GM23338 (cell line): ENCODE results near the gene CDKN3. TPM values are rescaled to one million over a fixed set of nuclear protein-coding genes. Genes with fewer than 3 reads are reported as not detected.

Experiments used
- ATAC-seq: fragments of 200-7000 bp; cut with Tn5 transposase; 3 replicates; pipeline ENCODE4 v1.9.1; 2020
- DNase-seq: peaks from one replicate; pipeline ENCODE4 v3.0.0-alpha.2; 2015; ENCODE audit warnings: low spot score
- H2AFZ ChIP-seq: fragments of 200-600 bp; sonication (generic); 2 replicates; pipeline ENCODE4 v1.8.0; 2016; ENCODE audit warnings: antibody characterized with exemption, mild to moderate bottlenecking, moderate library complexity
- H3F3A ChIP-seq: fragments of 200-600 bp; sonication (generic); replicated peaks from 2 replicates; pipeline ENCODE4 v1.8.0; 2017; ENCODE audit warnings: antibody characterized with exemption, mixed run types, low read depth
- H3K27ac ChIP-seq: fragments of 200-600 bp; sonication (generic); 2 replicates; pipeline ENCODE4 v1.6.1; 2016; ENCODE audit warnings: low read depth
- H3K27me3 ChIP-seq: fragments of 200-600 bp; sonication (generic); 2 replicates; pipeline ENCODE4 v1.8.0; 2016; ENCODE audit warnings: mild to moderate bottlenecking, mixed run types, moderate library complexity; ENCODE audit not compliant: insufficient read depth
- H3K36me3 ChIP-seq: fragments of 200-600 bp; sonication (generic); 2 replicates; pipeline ENCODE4 v1.8.0; 2016; ENCODE audit warnings: mild to moderate bottlenecking; ENCODE audit not compliant: insufficient read depth
- H3K4me1 ChIP-seq: fragments of 200-600 bp; sonication (generic); 2 replicates; pipeline ENCODE4 v1.8.0; 2016; ENCODE audit warnings: mild to moderate bottlenecking, moderate library complexity; ENCODE audit not compliant: insufficient read depth
- H3K4me2 ChIP-seq: fragments of 200-600 bp; sonication (generic); 2 replicates; pipeline ENCODE4 v1.7.1; 2017; ENCODE audit warnings: mixed run types
- H3K4me3 ChIP-seq: fragments of 200-600 bp; sonication (generic); 2 replicates; pipeline ENCODE4 v1.6.1; 2016; ENCODE audit warnings: mixed run types
- H3K79me2 ChIP-seq: fragments of 200-600 bp; sonication (generic); replicated peaks from 2 replicates; pipeline ENCODE4 v1.8.0; 2017; ENCODE audit warnings: mild to moderate bottlenecking; ENCODE audit not compliant: insufficient read depth
- H3K9me2 ChIP-seq: fragments of 200-600 bp; sonication (generic); 2 replicates; pipeline ENCODE4 v1.8.0; 2017; ENCODE audit not compliant: insufficient read depth
- H4K20me1 ChIP-seq: fragments of 200-600 bp; sonication (generic); replicated peaks from 2 replicates; pipeline ENCODE4 v1.8.0; 2017; ENCODE audit warnings: mild to moderate bottlenecking; ENCODE audit not compliant: insufficient read depth
- H3K27ac Mint-ChIP-seq: 2 replicates; pipeline ENCODE4 v1.8.0; 2020; ENCODE audit warnings: inconsistent platforms, mild to moderate bottlenecking, moderate library complexity, mixed read lengths
- H3K27me3 Mint-ChIP-seq: 3 replicates; pipeline ENCODE4 v1.8.0; 2022; ENCODE audit warnings: low read depth, mild to moderate bottlenecking, moderate library complexity, mixed read lengths, inconsistent platforms; ENCODE audit not compliant: insufficient read depth, poor library complexity
- H3K36me3 Mint-ChIP-seq: 3 replicates; pipeline ENCODE4 v1.8.0; 2021; ENCODE audit warnings: low read depth, mild to moderate bottlenecking, inconsistent platforms, moderate library complexity, mixed read lengths
- H3K4me1 Mint-ChIP-seq: 3 replicates; pipeline ENCODE4 v1.8.0; 2020; ENCODE audit warnings: mild to moderate bottlenecking, inconsistent platforms, mixed read lengths
- H3K4me3 Mint-ChIP-seq: 3 replicates; pipeline ENCODE4 v1.8.0; 2021; ENCODE audit warnings: moderate library complexity, mild to moderate bottlenecking, inconsistent platforms, mixed read lengths
- H3K9me3 Mint-ChIP-seq: 3 replicates; pipeline ENCODE4 v1.8.0; 2020; ENCODE audit warnings: moderate library complexity, mild to moderate bottlenecking, inconsistent platforms, mixed read lengths
- CREB1 ChIP-seq: fragments of 250-450 bp; sonication (Bioruptor Pico); IDR thresholded peaks from 2 replicates; pipeline ENCODE4 v1.5.0; 2020; ENCODE audit warnings: low read depth, mild to moderate bottlenecking, moderate library complexity
- CTCF ChIP-seq, 2 experiments: fragments of 200-600 bp in 1 of 2; sonication (generic) in 1 of 2; conservative IDR thresholded peaks; 2 replicates each; pipeline versions ENCODE4 v1.5.1 to v1.6.1; 2016 to 2017; ENCODE audit warnings: antibody characterized with exemption in 2 of 2, low read depth in 2 of 2, mild to moderate bottlenecking in 2 of 2, moderate library complexity in 1 of 2
- ETS1 ChIP-seq: IDR thresholded peaks from 2 replicates; pipeline ENCODE4 v1.6.1; 2016; ENCODE audit warnings: antibody characterized with exemption
- EZH2 ChIP-seq: fragments of 200-600 bp; sonication (generic); IDR thresholded peaks from one replicate; pipeline ENCODE4 v1.8.0; 2017; ENCODE audit warnings: antibody characterized with exemption, mild to moderate bottlenecking, low read depth; ENCODE audit not compliant: unreplicated experiment
- EZH2phosphoT487 ChIP-seq: fragments of 200-600 bp; sonication (generic); IDR thresholded peaks from one replicate; pipeline ENCODE4 v1.8.1; 2018; ENCODE audit warnings: antibody characterized with exemption; ENCODE audit not compliant: unreplicated experiment
- JUNB ChIP-seq: IDR thresholded peaks from one replicate; pipeline ENCODE4 v1.6.1; 2016; ENCODE audit warnings: antibody characterized with exemption; ENCODE audit not compliant: unreplicated experiment
- NANOG ChIP-seq: IDR thresholded peaks from 2 replicates; pipeline ENCODE4 v1.6.1; 2016; ENCODE audit warnings: antibody characterized with exemption, borderline replicate concordance
- POLR2AphosphoS5 ChIP-seq: IDR thresholded peaks from 2 replicates; pipeline ENCODE4 v1.6.1; 2016; ENCODE audit warnings: antibody characterized with exemption, low read depth
- REST ChIP-seq: IDR thresholded peaks from one replicate; pipeline ENCODE4 v1.6.1; 2018; ENCODE audit warnings: antibody characterized with exemption; ENCODE audit not compliant: unreplicated experiment
- STAT1 ChIP-seq: IDR thresholded peaks from one replicate; pipeline ENCODE4 v1.6.1; 2016; ENCODE audit warnings: antibody characterized with exemption; ENCODE audit not compliant: unreplicated experiment
- ZNF114 ChIP-seq: fragments of 250-450 bp; sonication (Bioruptor Pico); IDR thresholded peaks from 2 replicates; pipeline ENCODE4 v1.5.0; 2020; ENCODE audit warnings: mild to moderate bottlenecking, moderate library complexity
- ZNF331 ChIP-seq: fragments of 250-450 bp; sonication (Bioruptor Pico); IDR thresholded peaks from 2 replicates; pipeline ENCODE4 v1.5.0; 2020; ENCODE audit warnings: low read depth, mild to moderate bottlenecking, moderate library complexity
- ZNF462 ChIP-seq: fragments of 250-450 bp; sonication (Bioruptor Pico); IDR thresholded peaks from 2 replicates; pipeline ENCODE4 v1.5.0; 2020; ENCODE audit warnings: mild to moderate bottlenecking, moderate library complexity
- polyA plus RNA-seq: library from polyadenylated mRNA; unstranded; fragments of >200 nt; fragmentation: Nextera tagmentation; extraction: Ambion mirVana; gene quantifications from 2 replicates; pipeline ENCODE4 v1.2.1, GENCODE V29; 2016
- total RNA-seq: library from RNA; depleted of rRNA; stranded (reverse); fragments of >200 nt; shearing (Covaris generic); gene quantifications from 2 replicates; pipeline ENCODE4 v1.2.3, GENCODE V29; 2014

The CDKN3 gene
- total and polyA plus RNA-seq, 2 experiments from 2014 or later, result 36.3 to 97.4 TPM

DNA sequence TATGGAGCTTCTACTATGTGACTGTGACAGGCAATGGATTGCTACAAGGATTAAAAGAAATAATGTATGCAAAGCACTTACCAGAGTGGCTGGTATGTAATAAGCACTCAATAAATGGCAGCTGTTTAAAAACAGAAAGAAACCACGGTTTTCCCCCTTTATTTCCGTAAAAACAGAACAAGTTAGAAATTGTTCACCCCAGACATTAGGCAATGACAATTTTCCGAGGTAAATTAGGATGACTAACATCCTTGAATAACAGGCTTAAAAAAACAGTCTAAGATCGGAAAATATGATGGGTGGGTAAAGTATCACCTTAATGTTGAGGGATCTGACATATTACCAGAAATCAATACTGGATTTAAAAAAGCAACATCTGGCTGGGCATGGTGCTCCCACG lies 65.2 kb downstream of the CDKN3 start:
- H3K9me3 Mint-ChIP-seq, result peaks cover 29% of the 10 kb centered on the region

More for the DNA sequence above, 65.2 kb downstream of the CDKN3 start:
- Histone ChIP-seq H2AFZ (no peak overlapping the region), H3K79me2 (no peaks in the 10 kb centered on the region), H4K20me1 (no peaks in the 10 kb centered on the region), H3K4me3 (no peak overlapping the region), H3K27me3 (no peaks in the 10 kb centered on the region), H3K36me3 (no peaks in the 10 kb centered on the region), H3F3A (no peaks in the 10 kb centered on the region), H3K9me2 (no peaks in the 10 kb centered on the region), H3K27ac (no peak overlapping the region), H3K4me1 (no peaks in the 10 kb centered on the region), H3K4me2 (no peak overlapping the region)
- H3K27ac Mint-ChIP-seq, result no peak overlapping the region
- no peak overlapping the region for H3K4me3 Mint-ChIP-seq
- no peak for ATAC-seq
- peaks cover 14% of the 10 kb centered on the region for H3K36me3 Mint-ChIP-seq
- TF ChIP-seq CREB1 (CRISPR knock-in tag) (no peak), NANOG (no peak), JUNB (no peak), CTCF (conservative IDR thresholded peaks at IDR 0.05; ENCODE audit: low read depth in 2 of 2) (no peak), ZNF462 (no peak), EZH2 (no peak), ZNF331 (CRISPR knock-in tag) (no peak), STAT1 (no peak), EZH2phosphoT487 (no peak), ETS1 (no peak), ZNF114 (CRISPR knock-in tag) (no peak), REST (no peak), POLR2AphosphoS5 (no peak)
- no peak for DNase-seq
- H3K4me1 Mint-ChIP-seq, result no peaks in the 10 kb centered on the region
- H3K27me3 Mint-ChIP-seq, result peaks cover 5% of the 10 kb centered on the region
